Ovary (tissue), 9 donors: ENCODE results near the gene SLX4IP. TPM values are rescaled to one million over a fixed set of nuclear protein-coding genes. Genes with fewer than 3 reads are reported as not detected.
"Not testable (repeated sequence)": the region's sequence is repeated elsewhere in the genome, so short reads cannot be mapped to it uniquely, and the experiment has no call there.

Experiments
- DNase-seq, 5 donors: peaks; one replicate each; pipeline ENCODE4 v3.0.0-alpha.2; 2019 to 2020
- H3K27ac ChIP-seq, 2 donors: fragments of 200-600 bp; one replicate each; pipeline versions ENCODE4 v1.5.1 to v1.8.0; 2019 to 2022
- H3K27me3 ChIP-seq: fragments of 200-600 bp; one replicate; pipeline ENCODE4 v1.8.0; 2022
- H3K36me3 ChIP-seq: fragments of 200-600 bp; sonication (generic); one replicate; pipeline ENCODE4 v1.5.1; 2019
- H3K4me1 ChIP-seq: one replicate; pipeline ENCODE4 v1.8.1; 2013; ENCODE audit warnings: mild to moderate bottlenecking, moderate library complexity; ENCODE audit not compliant: insufficient read depth
- H3K4me3 ChIP-seq: fragments of 200-600 bp; sonication (generic); one replicate; pipeline ENCODE4 v1.5.1; 2017
- H3K9me3 ChIP-seq, 2 donors: fragments of 200-600 bp in 1 of 2; sonication (generic) in 1 of 2; one replicate each; pipeline versions ENCODE4 v1.5.1 to v1.8.1; 2013 to 2019; ENCODE audit warnings: mild to moderate bottlenecking in 1 of 2, moderate library complexity in 1 of 2
- EP300 ChIP-seq: sonication (generic); formaldehyde crosslinking; IDR thresholded peaks from one replicate; pipeline ENCODE4 v1.6.1; 2017; ENCODE audit warnings: antibody characterized with exemption
- POLR2A ChIP-seq: fragments of 450-650 bp; IDR thresholded peaks from one replicate; pipeline ENCODE4 v1.6.1; 2017; ENCODE audit warnings: antibody characterized with exemption, mild to moderate bottlenecking, moderate library complexity
- WGBS, 3 donors: extraction: QIAGEN DNeasy Blood & Tissue Kit in 1 of 3; methylation state at CpG; one replicate each; pipeline versions ENCODE4 v1.1.5 to v1.1.7; 2013 to 2017; 5-methylcytosine and 5-hydroxymethylcytosine counted together
- intact Hi-C, 4 donors: fragments of 100-400 bp; cut with DNase I; formaldehyde crosslinking; loops; one replicate each; pipeline versions ENCODE4 v1.11.0 to v1.15.1; 2022 to 2023
- polyA plus RNA-seq, 2 donors: library from polyadenylated mRNA; stranded (reverse); fragments of 200-250 nt in 1 of 2; fragments of 350-450 nt in 1 of 2; fragmentation: Illumina TruSeq in 1 of 2; extraction: RNeasy Lipid Tissue Mini Kit (QIAGEN cat#74804) in 1 of 2; gene quantifications; one replicate each; pipeline ENCODE4 v1.2.3, GENCODE V29; 2013 to 2014
- total RNA-seq, 7 donors: library from RNA; depleted of rRNA in 2 of 7; stranded (reverse); fragments of >200 nt in 2 of 7; fragmentation: NEBNext Ultra II Directional in 3 of 7; extraction: Animal tissue kit (Norgen Biotek cat#: 25700) in 3 of 7; gene quantifications; one replicate each; pipeline versions ENCODE4 v1.1.0 to v1.2.4, GENCODE V29; 2016 to 2023
- TF ChIP-seq, protein P1 (sequence below), 3 donors: fragments of 450-650 bp in 2 of 3; fragments of 200-600 bp in 1 of 3; IDR thresholded peaks; one replicate each; pipeline versions ENCODE4 v1.5.1 to v1.8.0; 2016 to 2022; ENCODE audit warnings: antibody characterized with exemption in 3 of 3, mild to moderate bottlenecking in 1 of 3
- donor health status: DM: no; HTN: no; CAD: no; lungs with moderate emphysema.
- donor health status: DM: no; HTN: no; CAD: no.
- donor health status: Bipolar disorder and iron deficiency.
- donor health status: DM: yes; HTN: yes; CAD: no.
- donor health status: DM: no; HTN: no; CAD: no.
- donor health status: DM: yes; HTN: yes; CAD: no.

The SLX4IP gene
- total and polyA plus RNA-seq, 9 donors, result 0.98 to 5.1 (median 2.8) TPM

GRCh38 chr20:10585308-10585707 is 150.2 kb downstream of the SLX4IP start:
- DNase-seq, result no peak
- no peak overlapping the region for H3K27ac ChIP-seq
- 92 to 100% (median 98%) methylated on average over 3 of the region's 3 CpGs for WGBS, 3 donors
- H3K27me3 ChIP-seq, result no peaks in the 10 kb centered on the region
- H3K9me3 ChIP-seq, result no peaks in the 10 kb centered on the region
- H3K4me1 ChIP-seq, result no peaks in the 10 kb centered on the region
- intact Hi-C loops, result no loop called here
- H3K36me3 ChIP-seq, result no peaks in the 10 kb centered on the region
- TF ChIP-seq EP300, result no peak
- TF ChIP-seq, protein P1, sequence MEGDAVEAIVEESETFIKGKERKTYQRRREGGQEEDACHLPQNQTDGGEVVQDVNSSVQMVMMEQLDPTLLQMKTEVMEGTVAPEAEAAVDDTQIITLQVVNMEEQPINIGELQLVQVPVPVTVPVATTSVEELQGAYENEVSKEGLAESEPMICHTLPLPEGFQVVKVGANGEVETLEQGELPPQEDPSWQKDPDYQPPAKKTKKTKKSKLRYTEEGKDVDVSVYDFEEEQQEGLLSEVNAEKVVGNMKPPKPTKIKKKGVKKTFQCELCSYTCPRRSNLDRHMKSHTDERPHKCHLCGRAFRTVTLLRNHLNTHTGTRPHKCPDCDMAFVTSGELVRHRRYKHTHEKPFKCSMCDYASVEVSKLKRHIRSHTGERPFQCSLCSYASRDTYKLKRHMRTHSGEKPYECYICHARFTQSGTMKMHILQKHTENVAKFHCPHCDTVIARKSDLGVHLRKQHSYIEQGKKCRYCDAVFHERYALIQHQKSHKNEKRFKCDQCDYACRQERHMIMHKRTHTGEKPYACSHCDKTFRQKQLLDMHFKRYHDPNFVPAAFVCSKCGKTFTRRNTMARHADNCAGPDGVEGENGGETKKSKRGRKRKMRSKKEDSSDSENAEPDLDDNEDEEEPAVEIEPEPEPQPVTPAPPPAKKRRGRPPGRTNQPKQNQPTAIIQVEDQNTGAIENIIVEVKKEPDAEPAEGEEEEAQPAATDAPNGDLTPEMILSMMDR (IDR thresholded peaks at IDR 0.05), result no peak
- no peak for TF ChIP-seq POLR2A
- H3K4me3 ChIP-seq, result no peak overlapping the region

- no peaks in the 10 kb centered on the region for H3K9me3 ChIP-seq
- intact Hi-C loops, result no loop called here
- H3K4me3 ChIP-seq, result no peak overlapping the region
- DNase-seq, result no peak
- 88 to 97% (median 94%) methylated on average over 4 of the region's 4 CpGs for WGBS, 3 donors
- no peaks in the 10 kb centered on the region for H3K27me3 ChIP-seq
- no peak for TF ChIP-seq EP300
- TF ChIP-seq, protein P1 (IDR thresholded peaks at IDR 0.05), result no peak
- no peak for TF ChIP-seq POLR2A
- H3K36me3 ChIP-seq, result no peaks in the 10 kb centered on the region
- no peak overlapping the region for H3K27ac ChIP-seq
- H3K4me1 ChIP-seq, result peaks cover 1% of the 10 kb centered on the region
Observed at GRCh38 chr20:10586296-10586695, 151.2 kb downstream of the SLX4IP start.

- H3K4me1 ChIP-seq, H3K27ac ChIP-seq, intact Hi-C loops: not testable (repeated sequence)
Observed at GRCh38 chr20:10590446-10590845, 155.3 kb downstream of the SLX4IP start.

GRCh38 chr20:10590950-10591671 is 156.0 kb downstream of the SLX4IP start:
- H3K27me3 ChIP-seq, result no peaks in the 10 kb centered on the region
- no peak overlapping the region for H3K4me3 ChIP-seq
- H3K9me3 ChIP-seq, result no peaks in the 10 kb centered on the region
- 94 to 97% (median 96%) methylated on average over 1 of the region's 1 CpG for WGBS, 3 donors
- H3K36me3 ChIP-seq, result no peaks in the 10 kb centered on the region
- H3K27ac ChIP-seq, result no peak overlapping the region
- DNase-seq, result no peak
- peaks cover 1% of the 10 kb centered on the region for H3K4me1 ChIP-seq
- no peak for TF ChIP-seq EP300
- TF ChIP-seq POLR2A, result no peak
- intact Hi-C loops, result no loop called here

More at GRCh38 chr20:10590446-10590845, 155.3 kb downstream of the SLX4IP start:
- H3K36me3 ChIP-seq, H3K9me3 ChIP-seq, DNase-seq, H3K4me3 ChIP-seq, H3K27me3 ChIP-seq: not testable (repeated sequence)
- WGBS, 3 donors, result 90 to 94% (median 93%) methylated on average over 10 of the region's 10 CpGs

- TF ChIP-seq, protein P1 (IDR thresholded peaks at IDR 0.05), result no peak
- TF ChIP-seq POLR2A (no peak), EP300 (no peak)
Observed at GRCh38 chr20:10591946-10592521, 156.9 kb downstream of the SLX4IP start.

More at GRCh38 chr20:10591946-10592521, 156.9 kb downstream of the SLX4IP start:
- peaks cover 1% of the 10 kb centered on the region for H3K4me1 ChIP-seq
- H3K4me3 ChIP-seq, result no peak overlapping the region
- no peaks in the 10 kb centered on the region for H3K27me3 ChIP-seq
- intact Hi-C loops, result no loop called here
- H3K36me3 ChIP-seq, result no peaks in the 10 kb centered on the region
- WGBS, 3 donors, result 41 to 51% (median 45%) methylated on average over 2 of the region's 2 CpGs
- no peak for DNase-seq
- H3K27ac ChIP-seq, result no peak overlapping the region
- no peaks in the 10 kb centered on the region for H3K9me3 ChIP-seq
